HepG2 (cell line): ENCODE measurements around the gene DEFB124.
A peak's percentile ranks its signal among the peaks of the same experiment; 100 is the strongest.

Experiments
- BCL6 ChIP-seq: IDR thresholded peaks from 2 replicates; pipeline ENCODE4 v1.6.1; 2016; ENCODE audit warnings: missing genetic modification reagents, missing compliant biosample characterization
- CBX2 ChIP-seq, 2 experiments: fragments of 200-600 bp in 1 of 2; sonication (generic); formaldehyde crosslinking in 1 of 2; IDR thresholded peaks; 2 replicates each; pipeline versions ENCODE4 v1.7.0 to v1.8.1; 2018 to 2022; ENCODE audit warnings: low read depth in 2 of 2, low read length in 1 of 2, mild to moderate bottlenecking in 1 of 2, missing genetic modification reagents in 1 of 2
- CTCF ChIP-seq: sonication (generic); formaldehyde crosslinking; IDR thresholded peaks from 2 replicates; pipeline ENCODE4 v1.5.0; 2020; ENCODE audit warnings: mild to moderate bottlenecking, missing genetic modification reagents, moderate library complexity
- FOSL2 ChIP-seq: sonication (generic); formaldehyde crosslinking; IDR thresholded peaks from 2 replicates; pipeline ENCODE4 v1.4.0; 2020; ENCODE audit warnings: missing genetic modification reagents
- GRHL1 ChIP-seq: sonication (generic); formaldehyde crosslinking; conservative IDR thresholded peaks from 2 replicates; pipeline ENCODE4 v1.8.0; 2022; ENCODE audit warnings: missing genetic modification reagents
- HDAC6 ChIP-seq: fragments of 200-600 bp; sonication (generic); IDR thresholded peaks from 2 replicates; pipeline ENCODE4 v1.7.0; 2017; ENCODE audit warnings: mild to moderate bottlenecking, antibody characterized with exemption, low read length, low read depth
- MAZ ChIP-seq, 2 experiments: sonication (generic) in 1 of 2; formaldehyde crosslinking in 1 of 2; IDR thresholded peaks; 2 replicates each; pipeline versions ENCODE4 v1.5.0 to v1.6.1; 2012 to 2020; ENCODE audit warnings: low read depth in 2 of 2, mild to moderate bottlenecking in 2 of 2, borderline replicate concordance in 1 of 2, improper control_type of control experiment in 1 of 2, low read length in 1 of 2, missing genetic modification reagents in 1 of 2, moderate library complexity in 1 of 2
- NR2C2 ChIP-seq: sonication (generic); formaldehyde crosslinking; IDR thresholded peaks from 2 replicates; pipeline ENCODE4 v1.4.0; 2020; ENCODE audit warnings: missing genetic modification reagents, mild to moderate bottlenecking, moderate library complexity, borderline replicate concordance
- POLR2AphosphoS2 ChIP-seq: IDR thresholded peaks from 2 replicates; pipeline ENCODE4 v1.6.1; 2011; ENCODE audit warnings: low read depth, low read length, improper control_type of control experiment
- STAT5B ChIP-seq: sonication (generic); formaldehyde crosslinking; IDR thresholded peaks from 2 replicates; pipeline ENCODE4 v1.4.0; 2020; ENCODE audit warnings: missing genetic modification reagents
- TBP ChIP-seq: sonication (generic); formaldehyde crosslinking; IDR thresholded peaks from 2 replicates; pipeline ENCODE4 v1.5.0; 2020; ENCODE audit warnings: missing genetic modification reagents
- THYN1 ChIP-seq: sonication (generic); formaldehyde crosslinking; IDR thresholded peaks from 2 replicates; pipeline ENCODE4 v1.8.1; 2023; ENCODE audit warnings: low read depth, mild to moderate bottlenecking, moderate library complexity, missing genetic modification reagents, borderline replicate concordance
- ZNF574 ChIP-seq: sonication (generic); formaldehyde crosslinking; IDR thresholded peaks from 2 replicates; pipeline ENCODE4 v1.4.0; 2020; ENCODE audit warnings: missing genetic modification reagents
- ZNF646 ChIP-seq: sonication (generic); formaldehyde crosslinking; IDR thresholded peaks from 2 replicates; pipeline ENCODE4 v1.9.0; 2021; ENCODE audit warnings: mild to moderate bottlenecking, missing genetic modification reagents

- peak; percentile 50 for TF ChIP-seq CTCF (CRISPR knock-in tag)
- TF ChIP-seq CBX2 (IDR thresholded peaks at IDR 0.05; ENCODE audit: low read depth, low read length): no peak
- no peak for TF ChIP-seq CBX2 (CRISPR knock-in tag; IDR thresholded peaks at IDR 0.05; ENCODE audit: low read depth)
- no peak for TF ChIP-seq HDAC6
- no peak for TF ChIP-seq MAZ (IDR thresholded peaks at IDR 0.05; ENCODE audit: borderline replicate concordance, low read depth, low read length)
- TF ChIP-seq MAZ (CRISPR knock-in tag; IDR thresholded peaks at IDR 0.05; ENCODE audit: low read depth): no peak
- TF ChIP-seq TBP (CRISPR knock-in tag): no peak
- TF ChIP-seq ZNF646: no peak
- TF ChIP-seq STAT5B (CRISPR knock-in tag): no peak
- no peak for TF ChIP-seq POLR2AphosphoS2
- no peak for TF ChIP-seq FOSL2 (CRISPR knock-in tag)
- TF ChIP-seq GRHL1: no peak
- no peak for TF ChIP-seq THYN1 (CRISPR knock-in tag)
- TF ChIP-seq NR2C2: no peak
- TF ChIP-seq ZNF574 (CRISPR knock-in tag): no peak
- TF ChIP-seq BCL6 (CRISPR knock-in tag): no peak
Observed at GRCh38 chr20:31440012-31440659, 34.8 kb downstream of the DEFB124 start, which contains the start of gene DEFB123.
